NT2/D1 (cell line): ENCODE measurements around the gene BFSP1.

Experiments
- DNase-seq: peaks from one replicate; pipeline ENCODE4 v3.0.0-alpha.2; 2011; ENCODE audit warnings: low read depth, low spot score
- H3K27me3 ChIP-seq: 2 replicates; pipeline ENCODE4 v1.6.0; 2011; ENCODE audit warnings: mild to moderate bottlenecking; ENCODE audit not compliant: insufficient read length, insufficient read depth
- H3K36me3 ChIP-seq: 2 replicates; pipeline ENCODE4 v1.6.1; 2011; ENCODE audit warnings: mild to moderate bottlenecking, low read length, mixed read lengths; ENCODE audit not compliant: insufficient read depth, insufficient read length
- H3K4me1 ChIP-seq: 2 replicates; pipeline ENCODE4 v1.5.1; 2011; ENCODE audit not compliant: insufficient read depth, insufficient read length
- H3K4me3 ChIP-seq: 2 replicates; pipeline ENCODE4 v1.5.1; 2011; ENCODE audit warnings: low read depth; ENCODE audit not compliant: insufficient read length
- H3K9ac ChIP-seq: 2 replicates; pipeline ENCODE4 v1.6.0; 2011; ENCODE audit warnings: low read depth; ENCODE audit not compliant: insufficient read length
- H3K9me3 ChIP-seq: 2 replicates; pipeline ENCODE4 v1.5.1; 2011; ENCODE audit warnings: mild to moderate bottlenecking, low read length; ENCODE audit not compliant: insufficient read depth
- SUZ12 ChIP-seq: IDR thresholded peaks from 2 replicates; pipeline ENCODE4 v1.6.1; 2011; ENCODE audit not compliant: insufficient read length, insufficient read depth; ENCODE audit errors: extremely low read depth
- YY1 ChIP-seq: IDR thresholded peaks from 2 replicates; pipeline ENCODE4 v1.6.1; 2011; ENCODE audit not compliant: insufficient read length, insufficient read depth
- ZNF274 ChIP-seq: IDR thresholded peaks from 2 replicates; pipeline ENCODE4 v1.6.1; 2011; ENCODE audit warnings: mild to moderate bottlenecking, low read depth, low read length

BFSP1 gene

DNA sequence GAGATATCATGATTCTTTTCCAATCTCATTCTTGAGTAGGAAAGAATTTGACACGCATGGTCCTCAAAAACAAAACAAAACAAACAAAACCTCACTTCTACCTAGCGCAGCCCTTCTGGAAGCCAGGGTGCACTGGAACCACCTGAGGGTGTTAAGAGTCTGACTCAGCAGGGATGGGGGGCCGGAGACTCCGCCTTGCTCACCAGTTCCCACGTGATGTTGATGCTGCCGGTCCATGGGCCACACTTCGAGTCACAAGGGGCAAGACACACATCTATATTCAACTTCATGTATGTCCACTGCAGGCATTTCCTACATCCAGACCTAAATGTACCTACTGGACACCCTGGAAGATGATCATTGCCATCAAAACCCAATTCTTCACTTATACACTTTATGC, 30.4 kb downstream of the BFSP1 start:
- H3K9me3 ChIP-seq: no peaks in the 10 kb centered on the region
- no peak overlapping the region for H3K9ac ChIP-seq

DNA sequence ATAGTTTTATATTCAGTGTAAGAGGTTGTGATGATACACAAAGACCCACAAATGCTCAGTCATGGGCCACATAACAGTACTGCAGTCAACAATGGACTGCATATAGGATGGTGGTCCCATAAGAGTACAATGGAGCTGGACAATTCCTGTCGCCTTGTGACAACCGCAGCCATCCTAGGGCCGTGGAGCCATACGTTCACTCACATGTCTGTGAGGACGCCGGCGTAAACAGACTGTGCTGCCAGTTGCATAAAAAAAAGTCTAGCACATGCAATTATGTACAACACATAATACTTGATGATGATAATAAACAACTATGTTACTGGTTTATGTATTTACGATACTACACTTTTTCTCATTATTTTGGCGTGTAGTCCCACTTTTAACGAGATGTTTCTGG, 30.9 kb downstream of the BFSP1 start:
- no peak overlapping the region for H3K9ac ChIP-seq
- H3K4me1 ChIP-seq: no peaks in the 10 kb centered on the region
- TF ChIP-seq SUZ12 (no peak), YY1 (no peak), ZNF274 (no peak)
- H3K4me3 ChIP-seq: no peak overlapping the region
- H3K9me3 ChIP-seq: no peaks in the 10 kb centered on the region
- no peaks in the 10 kb centered on the region for H3K27me3 ChIP-seq
- DNase-seq: no peak
- H3K36me3 ChIP-seq: no peaks in the 10 kb centered on the region

More for the DNA sequence above, 30.4 kb downstream of the BFSP1 start:
- TF ChIP-seq ZNF274: no peak
- TF ChIP-seq SUZ12: no peak
- no peak for TF ChIP-seq YY1
- Histone ChIP-seq H3K4me1 (no peaks in the 10 kb centered on the region), H3K27me3 (no peaks in the 10 kb centered on the region), H3K36me3 (no peaks in the 10 kb centered on the region), H3K4me3 (no peak overlapping the region)
- no peak for DNase-seq

DNA sequence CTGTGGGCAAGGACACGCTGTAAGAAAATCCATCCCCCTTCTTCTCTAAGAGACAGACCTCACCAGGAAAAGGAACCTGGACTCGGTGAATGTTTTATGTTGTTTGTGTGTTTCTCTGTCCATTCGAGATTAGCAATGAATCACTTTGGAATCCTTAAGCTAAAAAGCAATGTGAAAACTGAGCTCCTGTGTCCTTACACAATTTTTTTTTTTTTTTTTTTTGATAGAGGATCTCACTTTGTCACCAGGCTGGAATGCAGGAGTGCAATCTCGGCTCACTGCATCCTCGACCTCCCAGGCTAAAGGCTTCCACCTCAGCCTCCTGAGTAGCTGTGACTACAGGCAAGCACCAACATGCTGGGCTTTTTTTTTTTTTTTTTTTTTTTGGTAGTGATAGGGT, 32.1 kb downstream of the BFSP1 start:
- Histone ChIP-seq H3K27me3 (no peaks in the 10 kb centered on the region), H3K9me3 (no peaks in the 10 kb centered on the region), H3K4me3 (no peak overlapping the region), H3K36me3 (no peaks in the 10 kb centered on the region), H3K9ac (no peak overlapping the region), H3K4me1 (no peaks in the 10 kb centered on the region)
- no peak for DNase-seq
- TF ChIP-seq ZNF274: no peak
- no peak for TF ChIP-seq SUZ12
- TF ChIP-seq YY1: no peak

- Histone ChIP-seq H3K9me3 (no peaks in the 10 kb centered on the region), H3K4me1 (no peaks in the 10 kb centered on the region), H3K27me3 (no peaks in the 10 kb centered on the region), H3K4me3 (no peak overlapping the region), H3K9ac (no peak overlapping the region), H3K36me3 (no peaks in the 10 kb centered on the region)
- no peak for DNase-seq
- TF ChIP-seq SUZ12 (no peak), YY1 (no peak), ZNF274 (no peak)
These were observed 32.5 kb downstream of the BFSP1 start for GRCh38 chr20:17498641-17499040.

DNA sequence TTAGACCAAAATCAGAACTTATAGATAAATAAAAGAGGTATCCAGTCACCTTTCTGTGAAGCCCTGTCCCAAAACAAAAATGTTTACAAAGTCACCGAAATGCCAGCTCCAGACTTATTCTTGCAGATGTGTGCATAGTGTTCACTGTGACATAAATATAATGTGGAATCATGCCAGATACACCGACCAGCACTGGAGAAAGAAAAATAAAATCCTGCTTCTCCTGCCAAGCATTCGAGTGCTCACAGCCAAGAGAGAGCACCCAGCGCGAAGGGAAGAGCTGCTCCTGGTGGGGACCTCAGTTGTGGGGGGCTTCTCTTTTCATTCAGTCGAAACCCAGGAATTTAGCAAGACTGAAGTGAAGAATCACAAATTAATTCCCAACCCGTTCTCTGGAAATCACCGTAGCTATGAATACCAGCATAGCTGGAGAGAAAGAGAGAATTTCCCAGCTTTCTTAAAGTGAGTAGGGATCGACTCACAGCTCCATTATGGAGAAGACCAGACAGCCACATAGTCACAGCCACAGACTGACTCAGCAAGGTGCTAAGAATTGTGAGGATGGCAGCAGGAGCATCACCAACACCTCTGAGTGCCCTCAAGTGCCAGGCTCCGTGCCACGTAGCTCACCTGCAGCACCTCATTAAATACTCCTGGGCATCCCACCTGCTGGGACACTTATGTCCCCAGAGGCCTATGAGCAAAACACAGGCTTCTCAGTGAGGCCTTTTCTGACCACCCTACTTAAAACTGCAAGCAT, 33.2 kb downstream of the BFSP1 start:
- H3K27me3 ChIP-seq: no peaks in the 10 kb centered on the region
- H3K36me3 ChIP-seq: no peaks in the 10 kb centered on the region
- H3K9me3 ChIP-seq: no peaks in the 10 kb centered on the region
- H3K4me3 ChIP-seq: no peak overlapping the region
- H3K9ac ChIP-seq: no peak overlapping the region
- no peaks in the 10 kb centered on the region for H3K4me1 ChIP-seq
- DNase-seq: no peak
- TF ChIP-seq ZNF274 (no peak), SUZ12 (no peak), YY1 (no peak)

DNA sequence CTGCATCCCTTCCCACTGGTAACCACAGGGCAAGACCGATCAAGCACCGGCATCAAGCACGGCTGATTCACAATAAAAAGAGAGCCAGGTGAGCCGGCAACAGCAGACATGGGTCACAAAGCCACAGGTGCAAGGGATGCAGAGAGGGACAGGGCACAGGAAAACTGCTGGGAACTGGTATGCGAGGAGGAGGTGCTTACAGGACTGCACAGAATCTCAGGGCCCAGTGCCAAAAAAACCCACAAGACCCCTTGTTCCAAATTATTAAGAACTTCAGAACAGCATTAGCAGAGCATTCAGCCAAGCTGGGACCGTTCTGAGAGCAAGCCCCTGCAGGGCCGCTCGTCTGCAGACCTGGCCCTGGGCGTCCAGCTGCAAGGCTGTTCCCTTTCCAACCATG, 35.4 kb downstream of the BFSP1 start:
- no peak overlapping the region for H3K4me3 ChIP-seq
- TF ChIP-seq SUZ12 (no peak), ZNF274 (no peak)
- no peaks in the 10 kb centered on the region for H3K4me1 ChIP-seq
- DNase-seq: no peak
- H3K36me3 ChIP-seq: no peaks in the 10 kb centered on the region
- H3K27me3 ChIP-seq: no peaks in the 10 kb centered on the region
- no peak overlapping the region for H3K9ac ChIP-seq
- H3K9me3 ChIP-seq: no peaks in the 10 kb centered on the region

GRCh38 chr20:17494201-17494600, 37.0 kb downstream of the BFSP1 start:
- H3K27me3 ChIP-seq: no peaks in the 10 kb centered on the region

More at GRCh38 chr20:17494201-17494600, 37.0 kb downstream of the BFSP1 start:
- DNase-seq: no peak
- Histone ChIP-seq H3K36me3 (no peaks in the 10 kb centered on the region), H3K9me3 (no peaks in the 10 kb centered on the region), H3K4me3 (no peak overlapping the region), H3K9ac (no peak overlapping the region), H3K4me1 (no peaks in the 10 kb centered on the region)
- TF ChIP-seq YY1 (no peak), SUZ12 (no peak), ZNF274 (no peak)
